ENCODE results near the gene CDR2L. TPM values are rescaled to one million over a fixed set of nuclear protein-coding genes. Genes with fewer than 3 reads are reported as not detected.
"Not testable (repeated sequence)": the region's sequence is repeated elsewhere in the genome, so short reads cannot be mapped to it uniquely, and the experiment has no call there.

Gene CDR2L
- total RNA-seq, 1 donor from 2014 or later = 63.5 TPM

DNA sequence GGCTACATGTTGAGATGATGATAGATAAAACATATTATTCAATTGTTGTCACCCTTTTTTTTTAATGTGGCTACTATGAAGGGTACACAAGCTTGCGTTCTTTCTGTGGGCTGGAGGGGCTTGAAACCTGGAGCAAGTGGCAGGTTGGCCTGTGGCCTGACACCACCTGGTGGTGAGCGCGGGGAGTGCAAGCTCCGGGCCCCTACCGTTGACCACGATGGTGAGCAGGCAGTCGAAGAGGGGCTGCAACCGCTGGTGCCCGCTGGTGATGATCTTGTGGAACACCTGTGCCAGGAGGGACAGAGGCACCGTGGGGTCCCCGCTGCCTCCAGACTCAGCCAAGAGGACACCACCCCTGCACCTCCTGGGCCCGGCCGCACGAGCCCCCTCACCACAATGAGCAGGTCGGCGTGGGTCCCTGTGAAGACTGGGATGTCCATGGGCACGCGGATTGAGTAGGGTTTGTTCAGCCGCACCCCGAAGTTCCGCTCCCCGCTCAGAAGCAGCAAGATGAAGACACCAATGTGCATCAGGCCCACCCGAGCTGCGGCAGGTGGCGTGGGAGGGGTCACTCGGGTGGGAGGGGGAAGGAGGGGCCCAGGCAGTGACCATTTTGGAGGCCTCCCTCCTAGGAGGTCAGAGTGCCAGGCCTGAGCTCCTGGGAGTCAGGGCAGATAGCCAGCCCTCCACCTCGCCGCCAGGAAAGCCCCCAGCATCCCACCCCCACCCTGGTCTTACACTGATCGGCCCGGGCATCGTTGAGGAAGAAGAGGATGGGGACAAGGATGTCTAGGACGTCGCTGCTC is 29.3 kb upstream of the CDR2L start:
- DNase-seq (ENCODE audit: extremely low read depth, low read depth, low spot score) = no peak

DNA sequence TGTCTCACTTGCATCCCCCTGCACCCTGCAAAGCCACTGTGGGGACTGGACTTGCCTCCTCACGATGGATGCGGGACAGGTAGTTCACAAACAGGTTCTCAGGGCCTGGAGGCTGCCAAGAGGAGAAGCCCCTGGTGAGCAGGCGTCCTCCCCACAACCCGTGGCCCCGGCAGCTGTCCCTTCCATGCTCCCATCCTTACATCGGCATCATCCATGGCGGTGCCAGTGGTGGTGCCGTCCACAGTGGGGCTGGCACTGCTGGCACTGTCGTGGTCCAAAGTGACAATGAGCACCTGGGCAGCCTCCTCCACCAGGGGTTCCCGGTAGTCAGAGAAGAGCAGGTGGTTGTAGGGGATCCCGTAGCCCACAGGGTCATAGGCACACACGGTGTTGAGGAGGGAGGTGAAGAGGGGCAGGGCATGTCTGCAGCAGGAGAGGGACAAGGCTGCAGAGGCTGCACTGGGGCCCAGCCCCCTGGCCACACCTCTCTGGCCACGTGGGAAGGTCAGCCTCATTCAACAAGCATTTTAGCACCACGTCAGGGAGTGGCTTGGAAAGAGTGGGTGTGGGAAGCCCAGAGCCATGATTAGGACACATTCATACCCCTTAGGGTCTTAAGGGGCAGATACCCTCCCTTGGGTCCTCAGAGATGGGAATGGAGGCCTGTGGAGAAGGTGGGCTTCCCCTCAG is 27.5 kb upstream of the CDR2L start:
- DNase-seq (ENCODE audit: extremely low read depth, low read depth, low spot score) = no peak

DNA sequence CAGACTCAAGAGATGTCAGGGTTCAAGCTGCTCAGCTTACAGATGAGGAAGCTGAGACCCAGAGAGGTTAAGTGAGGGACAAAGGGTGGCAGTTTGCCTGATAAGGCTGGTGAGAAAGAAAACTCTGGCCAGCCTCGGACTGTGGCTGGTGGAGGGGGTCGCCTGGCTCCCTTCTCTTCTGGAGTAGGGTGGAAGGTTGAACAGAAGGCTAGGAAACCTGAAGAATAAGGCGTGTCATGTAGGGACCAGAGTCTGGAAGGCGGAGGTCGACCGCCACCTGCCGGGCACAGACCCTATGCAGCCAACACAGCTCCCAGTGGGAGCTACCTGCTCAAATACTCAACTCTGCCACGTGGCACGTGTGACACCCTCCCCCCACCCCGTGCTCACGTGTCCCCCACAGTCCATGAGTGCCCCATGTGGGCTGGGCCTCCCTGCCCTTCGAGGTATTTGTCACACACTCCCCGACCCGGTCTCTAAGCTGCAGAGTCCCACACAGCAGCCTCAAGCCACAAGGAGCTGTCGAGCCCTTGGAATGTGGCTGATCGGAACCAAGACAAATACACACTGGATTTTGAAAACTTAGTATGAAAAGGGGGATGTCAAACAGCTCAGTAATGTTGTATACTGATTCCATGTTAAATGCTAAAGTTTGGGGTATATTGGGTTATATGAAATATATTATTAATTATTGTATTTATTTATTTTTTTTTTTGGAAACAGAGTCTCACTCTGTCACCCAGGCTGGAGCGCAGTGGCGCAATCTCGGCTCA is 26.7 kb upstream of the CDR2L start:
- no peak for DNase-seq (ENCODE audit: extremely low read depth, low read depth, low spot score)

DNA sequence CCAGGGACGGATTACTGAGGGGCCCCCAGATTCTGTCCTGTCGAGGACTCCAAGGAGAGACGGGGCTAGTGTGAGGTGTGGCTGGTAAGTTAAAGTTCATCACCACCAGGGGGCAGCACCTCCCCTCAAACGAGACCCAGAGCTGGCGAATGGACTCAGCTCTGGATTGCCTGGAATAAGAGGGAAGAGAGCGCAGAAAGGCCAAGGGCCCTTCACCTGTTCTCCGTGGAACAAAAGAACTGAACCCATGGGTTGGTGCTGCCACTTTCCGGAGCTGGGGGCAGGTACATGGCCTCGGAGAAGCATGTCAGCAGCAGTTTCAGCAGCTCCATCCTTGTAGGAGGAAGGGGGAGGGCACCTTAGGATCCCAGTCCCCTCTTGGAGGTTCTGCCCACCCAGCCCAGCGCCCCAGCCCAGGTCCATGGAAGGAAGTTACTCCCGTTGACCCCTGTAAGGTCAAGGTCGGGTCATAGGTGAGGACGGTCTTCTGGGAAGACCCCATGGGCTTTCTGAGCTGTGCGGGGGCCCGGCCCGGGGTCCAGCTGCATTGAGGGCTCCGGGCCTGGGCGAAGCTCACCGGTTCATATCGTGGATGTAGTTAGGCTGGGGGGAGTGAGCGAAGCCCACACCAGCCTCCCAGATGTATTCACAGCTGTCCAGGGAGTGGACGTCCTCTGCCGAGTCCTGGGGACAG is 25.6 kb upstream of the CDR2L start:
- peak; percentile 45 for DNase-seq (ENCODE audit: extremely low read depth, low read depth, low spot score)

DNA sequence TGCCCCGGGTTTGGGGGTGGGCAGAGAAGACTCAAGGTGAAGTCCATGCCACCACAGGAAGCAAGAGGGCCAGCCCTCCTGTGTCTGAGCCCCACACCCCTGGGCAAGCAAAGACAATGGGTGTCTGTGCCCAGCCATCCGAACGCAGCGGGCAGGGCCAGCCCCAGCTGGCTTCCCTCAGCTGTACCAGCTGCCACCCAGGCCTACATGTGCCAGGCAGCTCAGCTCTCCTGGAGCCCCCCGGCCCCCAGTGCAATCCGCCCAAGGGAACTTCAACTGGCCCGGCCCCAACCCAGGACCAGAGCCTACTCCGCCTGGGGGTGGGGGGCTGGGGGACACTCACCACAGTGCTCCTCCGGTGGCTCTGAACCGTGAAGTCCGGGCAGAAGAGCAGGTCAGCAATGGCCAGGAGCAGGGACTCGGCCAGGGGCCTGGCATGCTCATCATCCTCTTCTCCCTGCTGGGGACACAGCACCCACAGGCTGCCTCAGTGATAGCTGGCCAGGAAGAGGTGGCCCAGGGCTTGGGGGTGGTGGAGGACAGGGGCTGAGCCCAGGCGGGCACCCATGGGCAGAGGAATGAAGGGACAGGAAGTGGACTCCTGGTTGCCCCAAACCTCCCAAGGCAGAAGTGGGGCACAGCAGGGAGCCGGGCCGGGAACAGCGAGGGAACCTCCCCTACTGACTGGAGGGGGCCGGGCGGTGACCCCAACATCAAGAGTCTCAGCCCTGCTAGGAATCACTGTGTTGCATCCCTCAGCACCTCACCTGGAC is 24.6 kb upstream of the CDR2L start:
- DNase-seq (ENCODE audit: extremely low read depth, low read depth, low spot score) = no peak

DNA sequence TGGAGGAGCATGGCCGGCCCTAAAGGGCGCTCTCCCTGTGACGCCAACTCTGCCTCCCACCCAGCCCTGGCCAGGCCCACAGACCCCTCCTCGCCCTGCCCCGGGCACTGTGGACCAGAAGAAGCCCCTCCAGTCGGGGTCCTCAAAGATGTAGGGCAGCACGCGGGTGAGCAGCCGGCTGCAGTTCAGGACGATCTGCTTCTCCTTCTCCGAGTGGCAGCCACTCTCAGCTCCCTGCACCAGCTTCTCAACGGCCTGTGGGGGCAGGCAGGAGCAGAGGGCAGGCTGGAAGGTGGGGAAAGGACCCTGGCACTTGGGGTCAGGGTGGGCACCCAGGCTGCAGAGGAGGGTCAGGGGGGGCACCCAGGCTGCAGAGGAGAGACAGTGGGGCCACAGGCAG is 23.8 kb upstream of the CDR2L start:
- no peak for DNase-seq (ENCODE audit: extremely low read depth, low read depth, low spot score)

DNA sequence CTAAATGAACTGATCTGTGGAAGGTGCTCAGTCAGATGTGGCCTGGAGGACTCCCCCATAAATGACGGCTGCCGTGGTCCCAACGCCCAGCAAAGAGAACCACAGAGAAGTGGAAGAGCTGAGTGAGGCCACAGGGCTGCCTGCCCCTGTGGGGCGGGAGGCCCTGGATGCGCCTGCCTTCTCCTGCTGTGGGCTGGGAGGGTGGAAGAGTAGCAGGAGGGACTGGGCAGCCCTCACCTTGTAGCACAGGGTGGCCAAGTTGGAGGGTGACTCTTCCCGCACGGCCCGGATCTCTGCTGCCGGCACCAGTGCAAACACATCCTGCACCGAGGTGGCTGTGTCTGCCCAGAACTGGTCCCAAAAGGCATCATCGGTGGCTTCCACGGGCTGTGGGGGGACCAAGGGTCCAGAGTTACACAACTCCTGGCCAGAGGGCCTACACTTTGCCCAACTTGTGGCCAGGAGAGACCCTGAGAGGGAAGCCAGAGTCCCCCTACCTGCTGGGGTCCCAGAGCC is 23.1 kb upstream of the CDR2L start:
- no peak for DNase-seq (ENCODE audit: extremely low read depth, low read depth, low spot score)

DNA sequence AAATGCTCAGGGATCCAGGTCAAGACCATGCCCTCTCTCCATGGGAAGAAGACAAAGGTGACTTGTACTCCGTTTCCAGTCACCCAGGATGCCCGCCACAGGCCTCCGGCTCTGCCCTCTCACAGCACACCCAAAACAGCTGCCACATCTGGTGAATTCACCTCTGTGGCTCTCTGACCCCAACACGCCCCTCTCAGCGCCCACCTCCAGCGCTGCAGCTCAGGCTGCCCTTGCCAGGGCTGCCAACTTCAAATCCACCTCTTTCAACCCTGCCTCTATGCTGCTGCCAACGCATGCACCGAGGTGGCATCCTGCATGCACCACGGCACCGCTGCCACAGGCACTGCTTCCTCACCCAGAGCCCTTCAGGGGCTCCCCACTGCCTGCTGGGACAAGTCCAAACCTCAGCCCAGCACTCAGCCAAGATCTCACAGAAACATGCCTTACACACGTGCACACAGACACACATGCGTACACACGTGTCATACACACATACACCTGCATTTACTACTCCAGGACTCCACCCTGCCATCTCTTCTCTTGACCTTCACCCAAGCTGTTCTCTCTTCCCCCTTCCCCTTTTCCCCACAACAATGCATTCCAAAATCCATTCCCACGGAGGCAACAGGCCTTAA is 22.3 kb upstream of the CDR2L start:
- no peak for DNase-seq (ENCODE audit: extremely low read depth, low read depth, low spot score)

DNA sequence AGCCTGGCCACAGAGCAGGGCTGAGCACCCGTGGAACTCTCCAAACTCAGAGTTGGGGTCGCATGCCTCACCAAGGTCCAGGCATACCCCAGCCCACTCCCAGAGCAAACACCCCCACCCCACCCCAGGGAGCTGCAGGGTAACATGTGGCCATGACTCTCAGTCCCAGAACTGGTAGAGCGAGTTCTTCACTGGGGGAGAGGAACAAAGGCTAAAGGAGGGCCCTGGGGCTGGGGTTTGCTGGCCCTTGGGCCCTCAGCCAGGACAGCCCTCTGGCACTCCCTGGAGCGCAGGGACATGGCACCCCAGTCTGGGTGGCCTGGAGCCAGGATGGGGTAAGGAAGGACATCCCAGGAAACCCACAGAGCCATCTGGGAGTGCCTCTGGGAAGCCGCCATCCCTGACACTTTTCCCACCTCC is 19.1 kb upstream of the CDR2L start:
- DNase-seq (ENCODE audit: extremely low read depth, low read depth, low spot score) = no peak

DNA sequence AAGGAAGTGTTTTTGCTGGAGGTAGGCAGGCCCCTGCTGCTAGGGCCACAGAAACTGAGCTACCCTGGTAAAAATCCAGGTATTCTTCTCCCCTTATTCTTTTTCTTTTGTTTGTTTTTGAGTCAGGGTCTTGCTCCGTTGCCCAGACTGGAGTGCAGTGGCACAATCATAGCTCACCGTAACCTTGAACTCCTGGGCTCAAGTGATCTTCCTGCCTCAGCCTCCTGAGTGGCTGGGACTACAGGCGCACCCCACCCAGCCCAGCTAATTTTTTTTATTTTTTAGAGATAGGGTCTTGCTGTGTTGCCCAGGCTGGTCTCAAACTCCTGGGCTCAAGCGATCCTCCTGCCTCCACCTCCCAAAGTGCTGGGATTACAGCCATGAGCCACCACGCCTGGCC is 17.9 kb upstream of the CDR2L start:
- DNase-seq (ENCODE audit: extremely low read depth, low read depth, low spot score) = not testable (repeated sequence)

DNA sequence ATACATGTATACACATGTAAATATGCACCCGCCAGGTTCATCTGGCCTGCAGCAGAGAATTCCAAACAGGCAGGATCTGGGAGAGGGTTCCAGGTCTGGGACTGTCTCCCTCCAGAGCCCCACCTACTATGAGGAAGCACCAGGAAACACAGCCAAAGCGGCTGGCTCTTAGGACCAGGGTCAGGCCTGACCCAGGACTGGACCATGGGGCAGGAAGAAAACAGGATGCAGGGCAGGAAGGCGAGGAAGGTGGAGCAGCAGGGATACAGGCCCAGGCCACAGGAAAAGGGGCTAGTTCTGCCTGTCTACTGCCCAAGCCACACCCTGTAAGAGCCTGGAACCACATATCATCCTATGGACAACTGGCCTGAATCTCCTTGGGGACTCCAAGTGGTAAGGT is 17.0 kb upstream of the CDR2L start:
- DNase-seq (ENCODE audit: extremely low read depth, low read depth, low spot score) = no peak

DNA sequence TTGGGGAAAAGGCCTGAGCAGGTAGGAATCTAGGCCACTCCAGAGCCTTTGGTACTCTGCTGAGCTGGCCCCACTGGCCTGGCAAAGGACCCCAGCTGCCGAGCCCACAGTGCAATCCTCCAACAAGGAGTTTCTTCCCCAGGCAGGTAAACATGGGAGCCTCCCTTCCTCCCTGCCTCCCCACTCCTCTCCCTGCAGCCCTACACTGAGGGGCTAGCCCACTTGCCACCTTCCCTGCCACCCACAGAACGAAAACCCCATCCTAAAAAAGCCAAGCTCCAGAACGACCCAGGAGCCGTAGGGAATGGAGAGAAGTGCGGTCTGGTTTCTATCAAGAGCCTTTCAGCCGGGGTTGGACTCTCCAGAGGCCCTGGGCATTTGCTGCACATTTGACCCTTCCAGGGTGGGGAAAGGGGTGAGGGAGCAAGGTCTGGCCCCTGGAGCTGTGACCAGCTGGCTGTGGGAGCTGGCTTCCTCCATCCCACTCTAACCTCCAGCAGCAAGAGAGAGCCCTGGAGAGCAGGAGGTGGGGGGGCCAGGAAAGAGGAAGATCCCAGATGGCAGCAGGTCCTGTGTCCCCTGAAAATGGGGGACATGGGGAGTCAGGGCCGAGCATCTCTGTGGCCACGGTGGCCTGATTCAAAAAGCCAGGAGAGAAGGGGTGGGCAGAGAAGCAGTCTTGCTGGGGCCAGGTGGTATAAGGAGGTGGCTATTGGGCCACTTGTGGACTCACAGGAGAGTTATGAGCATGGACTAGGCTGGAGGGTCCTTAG is 16.2 kb upstream of the CDR2L start:
- no peak for DNase-seq (ENCODE audit: extremely low read depth, low read depth, low spot score)

DNA sequence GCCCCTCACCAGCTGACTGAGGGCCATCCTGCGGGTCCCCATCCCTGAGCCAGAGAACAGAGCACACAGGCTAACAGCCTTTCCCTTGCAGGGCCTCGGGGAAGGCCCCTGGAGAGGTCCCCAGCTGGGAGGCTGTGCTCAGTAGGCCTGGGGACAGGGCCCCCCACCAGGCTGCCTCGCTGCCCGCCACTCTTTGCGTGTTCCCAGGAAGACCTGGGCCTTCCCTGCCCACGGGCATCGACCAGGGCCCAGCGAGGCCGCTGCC is 15.7 kb upstream of the CDR2L start:
- no peak for DNase-seq (ENCODE audit: extremely low read depth, low read depth, low spot score)

DNA sequence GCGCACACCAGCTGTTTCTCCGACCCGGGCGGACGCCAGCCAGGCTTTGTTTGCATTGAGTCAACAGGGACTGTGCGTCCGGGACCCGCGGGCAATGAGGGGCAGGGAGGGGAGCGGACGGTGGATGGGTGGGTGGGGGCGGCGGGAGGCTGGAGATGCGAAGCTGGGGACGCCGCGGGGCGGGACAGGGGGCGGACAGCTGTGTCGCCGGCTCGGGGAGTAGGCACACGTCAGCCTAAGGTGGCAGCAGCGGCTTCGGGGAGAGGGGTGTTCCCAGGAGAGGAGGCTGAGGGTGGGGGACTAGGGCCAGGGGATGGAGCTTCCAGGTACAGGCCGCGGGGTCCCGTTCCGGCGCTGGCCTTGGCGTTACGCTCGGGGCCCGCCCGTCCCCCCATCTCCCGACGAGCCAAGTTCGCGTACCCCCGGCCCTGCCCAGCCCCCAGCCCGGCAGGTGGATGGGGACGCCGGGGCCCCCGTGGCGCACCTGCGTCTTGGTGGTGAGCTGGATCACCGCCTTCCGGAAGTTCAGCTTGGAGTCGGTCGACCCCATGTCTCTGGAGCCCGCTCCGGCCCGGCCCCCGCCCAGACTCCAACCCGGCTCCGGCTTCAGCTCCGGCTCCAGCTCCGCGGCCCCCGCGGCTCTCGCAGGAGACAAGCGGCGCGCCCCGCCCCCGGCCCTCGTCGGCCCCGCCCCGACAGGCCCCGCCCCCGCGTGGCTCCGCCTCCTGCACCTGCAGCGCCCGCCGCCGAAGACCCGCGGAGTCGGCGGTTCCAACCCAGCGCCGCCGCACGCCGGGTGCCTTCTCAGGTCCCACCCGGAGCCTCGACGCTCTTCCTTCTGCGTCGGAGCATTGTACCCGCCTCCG is 15.1 kb upstream of the CDR2L start, which contains the start of gene HID1:
TSS of gene HID1 (minus strand) at position 653 of the 866 bp plus-strand sequence. CDS start at position 550, 103 bp downstream.
- DNase-seq (ENCODE audit: extremely low read depth, low read depth, low spot score) = no peak

DNA sequence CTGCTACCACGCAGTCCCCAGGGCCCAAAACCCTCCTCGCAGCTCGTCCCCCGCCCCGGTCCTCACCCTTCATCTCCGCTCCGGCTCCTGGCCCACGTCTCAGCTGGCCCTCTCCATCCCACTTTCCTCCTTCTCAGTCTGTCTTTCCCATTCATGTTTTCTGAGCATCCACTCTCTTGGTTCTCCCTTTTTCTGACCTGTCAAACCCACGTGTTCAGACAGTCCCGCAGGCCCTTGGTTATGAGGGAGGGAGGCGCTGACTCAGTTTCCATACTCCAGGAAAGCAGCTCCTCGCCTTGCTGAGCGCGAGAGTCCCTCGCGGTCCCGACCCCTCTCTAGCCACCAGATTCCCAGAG is 14.5 kb upstream of the CDR2L start:
- DNase-seq (ENCODE audit: extremely low read depth, low read depth, low spot score) = no peak

DNA sequence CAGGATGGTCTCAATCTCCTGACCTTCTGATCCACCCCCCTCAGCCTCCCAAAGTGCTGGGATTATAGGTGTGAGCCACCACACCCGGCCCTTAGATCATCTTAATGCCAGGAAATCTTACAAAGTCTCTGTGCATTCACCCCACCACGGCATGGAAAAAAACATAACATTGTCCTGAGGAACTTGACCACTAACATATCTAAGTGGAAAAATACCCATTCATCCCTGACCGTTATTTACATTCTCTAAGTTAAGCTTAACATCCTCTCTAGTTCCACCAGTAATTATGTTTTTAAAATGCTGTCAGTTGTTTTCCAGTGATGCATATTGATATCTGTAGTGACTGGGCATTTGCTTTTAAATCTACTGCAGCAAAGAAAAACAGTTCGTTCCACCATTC is 11.5 kb upstream of the CDR2L start:
- DNase-seq (ENCODE audit: extremely low read depth, low read depth, low spot score) = no peak

DNA sequence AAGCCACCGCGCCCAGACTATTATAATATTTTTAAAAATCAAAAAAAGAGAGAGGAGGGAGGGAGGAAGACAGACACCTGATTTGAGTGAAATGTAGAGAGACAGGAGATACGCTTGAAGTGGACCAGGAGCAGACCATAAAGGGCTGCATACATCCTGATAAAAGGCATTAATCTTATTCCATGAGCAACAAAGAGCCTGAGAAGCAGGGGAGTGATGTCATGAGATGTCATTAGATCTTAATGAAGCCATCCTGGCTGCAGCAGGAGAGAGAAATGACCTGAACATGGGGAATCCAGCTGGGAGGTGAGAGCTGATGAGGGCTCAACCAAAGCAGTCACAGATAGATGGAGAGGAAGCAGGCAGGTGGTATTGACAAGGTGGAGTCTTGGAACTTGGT is 9.6 kb upstream of the CDR2L start:
- no peak for DNase-seq (ENCODE audit: extremely low read depth, low read depth, low spot score)

DNA sequence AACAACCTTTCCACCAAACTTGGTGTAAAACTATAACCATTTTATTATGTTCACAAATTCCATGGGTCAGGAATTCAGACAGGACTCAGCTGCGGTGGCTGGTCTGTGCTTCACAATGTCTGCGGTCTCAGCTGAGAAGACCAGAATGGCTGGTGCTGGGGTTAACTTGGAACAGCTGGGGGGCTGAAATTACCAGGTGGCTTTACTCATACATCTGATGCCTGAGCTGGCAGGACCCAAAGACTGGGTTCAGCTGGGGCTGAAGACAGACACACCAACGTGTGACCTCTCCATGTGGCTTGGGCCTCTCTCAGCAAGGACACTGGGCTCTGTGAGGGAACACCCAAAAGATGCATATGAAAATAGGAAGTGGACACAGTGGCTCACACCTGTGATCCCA is 9.2 kb upstream of the CDR2L start:
- no peak for DNase-seq (ENCODE audit: extremely low read depth, low read depth, low spot score)

Data from glomerular endothelial cell (primary cell).